Measurements from ENCODE around the gene FIBCD1.

The FIBCD1 gene

GRCh38 chr9:130937146-130938076 lies 1.6 kb downstream of the FIBCD1 start:
- DNase-seq (ENCODE audit: low read depth in 1 of 2, low spot score in 1 of 2), result no peak

DNA sequence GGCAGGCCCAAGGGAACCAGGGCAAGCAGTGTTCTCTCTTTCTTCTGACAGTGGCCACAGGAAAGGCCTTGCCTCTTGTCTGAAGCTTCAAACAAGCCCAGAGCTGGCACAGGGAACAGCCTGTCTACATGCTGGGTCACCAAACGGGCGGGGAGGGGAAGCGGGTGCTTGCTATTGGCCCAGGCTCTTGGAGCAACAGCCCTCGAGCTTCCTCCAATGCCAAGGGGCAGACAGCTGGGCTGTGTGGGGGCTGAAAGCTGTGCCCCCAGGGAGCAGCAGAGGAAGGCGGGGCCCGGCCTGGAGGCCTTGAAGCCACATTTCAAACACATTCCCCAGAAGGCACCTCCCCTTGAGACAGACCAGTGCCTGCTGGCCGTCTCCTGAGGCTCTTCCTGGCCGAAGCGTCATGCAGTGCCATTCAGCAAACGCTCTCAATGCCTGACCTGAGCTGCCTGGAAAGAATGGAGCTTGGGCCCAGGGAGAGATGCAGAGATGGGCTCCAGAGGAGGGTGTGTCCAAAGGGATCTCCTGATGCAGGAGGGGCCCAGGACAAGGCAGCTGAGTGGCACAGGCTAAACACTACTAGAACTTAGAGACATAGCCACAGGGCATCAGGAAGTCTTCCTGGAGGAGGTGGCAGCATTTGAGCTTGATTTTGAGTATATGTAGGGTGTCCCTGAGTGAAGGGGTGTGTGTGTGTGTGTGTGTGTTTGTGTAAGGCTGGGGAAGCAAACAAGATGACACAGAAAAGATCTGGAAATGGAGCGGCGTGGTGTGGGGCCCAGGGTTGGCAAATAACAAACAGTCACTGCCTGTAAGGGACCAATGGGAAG lies 2.5 kb downstream of the FIBCD1 start:
- DNase-seq (ENCODE audit: low read depth in 1 of 2, low spot score in 1 of 2), result no peak

GRCh38 chr9:130935648-130936271 lies 3.3 kb downstream of the FIBCD1 start:
- no peak for DNase-seq (ENCODE audit: low read depth in 1 of 2, low spot score in 1 of 2)

DNA sequence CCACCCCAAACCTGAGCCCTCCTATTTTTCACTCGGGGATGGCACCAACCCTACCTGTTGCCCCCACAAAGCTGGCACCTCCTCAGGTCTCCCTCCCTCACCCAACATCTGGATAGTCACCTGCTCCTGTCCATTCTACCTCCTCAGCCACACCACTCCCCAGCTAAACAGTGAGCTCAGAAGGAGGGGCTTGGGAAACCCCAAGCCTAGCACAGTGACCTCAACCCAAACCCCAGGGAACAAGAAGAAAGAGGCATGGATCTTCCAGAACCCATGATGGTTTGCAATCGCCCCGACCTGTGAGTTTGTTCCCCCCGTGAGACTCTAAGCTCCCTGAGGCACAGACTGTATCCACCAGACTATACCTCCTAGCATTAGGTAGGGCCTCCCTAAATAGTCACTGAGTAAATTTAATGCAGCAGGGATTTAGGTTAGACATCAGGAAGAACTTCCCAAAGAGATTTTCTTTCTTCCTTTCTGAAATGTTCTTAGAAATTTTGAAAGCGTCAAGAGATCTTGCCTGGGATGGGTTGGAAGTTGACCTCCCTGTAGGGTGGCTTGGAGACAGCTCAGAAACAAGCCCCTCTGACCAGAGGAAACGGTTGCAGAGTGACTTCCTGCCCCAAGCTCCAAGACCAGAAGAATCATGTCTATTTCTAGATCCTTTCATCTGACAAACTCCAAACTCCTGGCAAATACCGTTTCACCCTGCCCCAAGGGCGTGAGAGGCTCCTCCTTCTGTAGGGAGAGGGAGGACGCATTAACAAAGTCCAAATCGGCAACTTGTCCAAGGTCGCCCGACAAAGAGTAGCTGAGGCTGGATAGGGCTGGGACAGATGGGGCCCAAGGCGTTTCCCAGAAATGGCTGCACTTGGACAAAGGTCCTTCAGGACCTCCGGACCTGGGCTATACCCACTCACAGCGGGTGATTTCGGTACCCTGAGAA lies 4.1 kb downstream of the FIBCD1 start:
- no peak for DNase-seq (ENCODE audit: low read depth in 1 of 2, low spot score in 1 of 2)

DNA sequence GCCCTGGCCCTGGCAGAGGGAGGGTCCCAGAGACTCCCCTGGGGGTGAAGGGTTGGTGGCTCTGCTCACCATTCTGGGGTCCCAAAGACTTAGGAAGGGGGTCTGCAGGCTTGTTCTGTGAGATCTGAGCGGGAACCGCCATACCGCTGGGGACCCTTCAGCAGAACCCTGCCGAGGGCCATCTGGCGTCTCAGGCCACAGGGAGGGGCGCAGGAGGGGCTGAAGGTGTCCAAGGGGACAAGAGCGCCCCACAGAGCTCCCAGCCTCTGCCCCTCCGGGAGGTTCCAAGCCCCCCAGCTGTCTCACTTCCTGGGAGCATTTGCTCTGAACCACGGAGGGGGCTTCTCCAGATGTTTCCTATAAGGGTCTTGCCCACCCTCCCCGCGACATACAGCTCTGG lies 4.8 kb downstream of the FIBCD1 start:
- no peak for DNase-seq (ENCODE audit: low read depth in 1 of 2, low spot score in 1 of 2)

GRCh38 chr9:130933114-130934046 lies 5.7 kb downstream of the FIBCD1 start:
- no peak for DNase-seq (ENCODE audit: low read depth in 1 of 2, low spot score in 1 of 2)

DNA sequence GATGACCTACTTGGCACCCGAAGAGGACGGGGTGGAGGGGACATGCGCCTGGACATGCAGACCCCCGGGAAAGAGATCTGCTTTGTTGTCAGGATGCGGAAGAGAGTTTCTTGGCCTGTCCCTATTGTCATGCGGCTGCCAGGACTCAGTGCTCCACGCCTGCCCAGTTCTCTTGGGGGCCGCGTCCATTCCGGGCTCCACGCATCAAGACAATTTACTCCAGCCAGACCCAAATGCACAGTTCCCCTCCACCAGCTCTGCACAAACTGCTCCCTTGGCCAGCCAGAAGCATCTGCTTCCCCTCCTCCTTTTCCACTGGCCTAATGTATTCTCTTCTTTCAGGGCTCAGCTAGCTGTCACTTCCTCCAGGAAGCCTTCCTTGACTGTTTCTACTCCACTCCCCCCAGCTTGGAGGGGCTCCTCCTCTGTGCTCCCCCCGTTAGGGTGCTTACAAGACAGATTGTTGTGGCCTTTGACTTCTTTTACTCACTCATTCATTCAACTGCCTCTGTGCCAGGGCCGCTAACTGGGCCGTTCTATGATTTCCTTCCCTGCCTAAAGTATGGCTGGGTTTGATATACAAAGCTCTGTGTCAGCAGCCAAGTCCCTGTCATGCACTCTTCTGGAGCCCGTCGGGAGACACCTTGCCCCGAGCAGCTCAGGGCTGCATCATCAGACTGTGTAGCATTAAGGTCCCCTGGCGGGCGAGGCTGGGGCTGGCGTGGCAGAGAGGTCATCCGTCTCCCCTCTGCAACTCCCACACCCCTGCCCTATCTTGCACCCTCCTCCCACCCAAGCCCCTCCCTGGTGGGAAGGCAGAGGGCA lies 6.6 kb downstream of the FIBCD1 start:
- DNase-seq (ENCODE audit: low read depth in 1 of 2, low spot score in 1 of 2), result no peak

GRCh38 chr9:130931508-130932254 lies 7.4 kb downstream of the FIBCD1 start:
- DNase-seq (ENCODE audit: low read depth in 1 of 2, low spot score in 1 of 2), result no peak

GRCh38 chr9:130930804-130931349 lies 8.2 kb downstream of the FIBCD1 start:
- DNase-seq (ENCODE audit: low read depth in 1 of 2, low spot score in 1 of 2), result no peak

- DNase-seq (ENCODE audit: low read depth in 1 of 2, low spot score in 1 of 2), result no peak
These were observed 8.8 kb downstream of the FIBCD1 start for GRCh38 chr9:130930132-130930803.

DNA sequence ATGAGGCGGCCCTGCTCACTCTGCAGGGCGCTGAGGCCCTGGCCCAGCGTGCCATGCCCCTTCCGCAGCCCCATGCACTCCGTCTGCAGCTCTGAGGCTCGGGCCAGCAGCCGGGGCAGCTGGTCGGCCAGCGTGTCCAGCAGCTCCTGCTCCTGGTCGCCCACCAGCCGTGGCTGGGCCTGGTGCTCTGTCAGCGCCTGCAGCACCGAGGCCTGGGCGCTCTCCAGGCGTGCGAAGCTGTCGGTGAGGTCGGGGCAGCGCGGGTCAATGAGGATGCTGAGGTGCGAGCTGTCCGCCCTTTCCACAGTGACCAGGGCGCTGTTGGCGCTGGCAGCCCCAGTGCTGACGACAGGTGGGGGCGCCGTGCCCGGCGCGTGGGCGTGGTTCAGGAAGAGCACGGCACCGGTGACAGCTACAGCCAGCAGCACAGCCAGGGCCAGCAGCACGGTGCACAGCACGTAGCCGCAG lies 9.4 kb downstream of the FIBCD1 start:
- no peak for DNase-seq (ENCODE audit: low read depth in 1 of 2, low spot score in 1 of 2)

GRCh38 chr9:130927995-130928900 lies 10.8 kb downstream of the FIBCD1 start:
- DNase-seq (ENCODE audit: low read depth in 1 of 2, low spot score in 1 of 2), result no peak

- DNase-seq (ENCODE audit: low read depth in 1 of 2, low spot score in 1 of 2), result no peak
These were observed 11.7 kb downstream of the FIBCD1 start for GRCh38 chr9:130927338-130927737.

- no peak for DNase-seq (ENCODE audit: low read depth in 1 of 2, low spot score in 1 of 2)
These were observed 13.9 kb downstream of the FIBCD1 start for GRCh38 chr9:130925050-130925678.

GRCh38 chr9:130924448-130924788 lies 14.6 kb downstream of the FIBCD1 start:
- no peak for DNase-seq (ENCODE audit: low read depth in 1 of 2, low spot score in 1 of 2)
